ENCODE results near the gene NEK10.

DNA sequence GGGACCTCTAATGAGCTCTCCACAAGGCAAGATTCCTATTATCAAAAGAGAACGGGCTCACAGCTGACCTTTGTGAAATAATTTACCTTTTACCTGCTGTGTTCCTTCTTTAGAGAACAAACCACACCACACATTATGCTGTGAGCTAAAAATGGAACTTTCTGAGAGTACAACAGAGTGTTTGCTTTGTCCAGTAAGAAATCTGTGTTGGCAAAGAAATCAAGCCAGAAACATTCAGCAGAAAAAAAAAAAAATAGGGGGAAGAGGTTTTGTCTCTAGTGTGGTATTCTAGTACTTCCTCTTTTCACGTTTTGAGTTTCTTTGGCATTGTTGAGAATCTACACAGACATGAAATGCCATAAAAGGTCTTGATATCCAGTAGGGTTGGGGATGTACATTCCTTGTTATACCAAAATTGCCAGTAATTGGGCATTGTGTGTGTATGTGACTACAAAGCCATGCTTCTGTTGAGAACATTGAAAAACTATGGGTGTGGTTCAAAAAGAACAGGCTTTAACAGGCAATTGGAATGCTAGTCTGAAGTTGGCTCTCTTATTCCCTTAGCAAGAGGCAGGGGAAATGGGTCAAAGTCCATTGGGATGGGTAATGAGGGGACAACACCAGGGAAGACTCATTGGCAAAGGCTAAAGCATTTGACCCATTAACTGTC, 273.5 kb downstream of the NEK10 start:
- TF ChIP-seq, protein P1, sequence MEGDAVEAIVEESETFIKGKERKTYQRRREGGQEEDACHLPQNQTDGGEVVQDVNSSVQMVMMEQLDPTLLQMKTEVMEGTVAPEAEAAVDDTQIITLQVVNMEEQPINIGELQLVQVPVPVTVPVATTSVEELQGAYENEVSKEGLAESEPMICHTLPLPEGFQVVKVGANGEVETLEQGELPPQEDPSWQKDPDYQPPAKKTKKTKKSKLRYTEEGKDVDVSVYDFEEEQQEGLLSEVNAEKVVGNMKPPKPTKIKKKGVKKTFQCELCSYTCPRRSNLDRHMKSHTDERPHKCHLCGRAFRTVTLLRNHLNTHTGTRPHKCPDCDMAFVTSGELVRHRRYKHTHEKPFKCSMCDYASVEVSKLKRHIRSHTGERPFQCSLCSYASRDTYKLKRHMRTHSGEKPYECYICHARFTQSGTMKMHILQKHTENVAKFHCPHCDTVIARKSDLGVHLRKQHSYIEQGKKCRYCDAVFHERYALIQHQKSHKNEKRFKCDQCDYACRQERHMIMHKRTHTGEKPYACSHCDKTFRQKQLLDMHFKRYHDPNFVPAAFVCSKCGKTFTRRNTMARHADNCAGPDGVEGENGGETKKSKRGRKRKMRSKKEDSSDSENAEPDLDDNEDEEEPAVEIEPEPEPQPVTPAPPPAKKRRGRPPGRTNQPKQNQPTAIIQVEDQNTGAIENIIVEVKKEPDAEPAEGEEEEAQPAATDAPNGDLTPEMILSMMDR (IDR thresholded peaks at IDR 0.05; ENCODE audit: low read length): no peak
- TF ChIP-seq EZH2 (optimal IDR thresholded peaks at IDR 0.05; ENCODE audit: low read depth, low read length) (no peak), EZH2phosphoT487 (IDR thresholded peaks at IDR 0.05; ENCODE audit: low read length) (no peak)

Measured in MM.1S (cell line).